ENCODE data around the gene TOLLIP.
"Not testable (repeated sequence)": the region's sequence is repeated elsewhere in the genome, so short reads cannot be mapped to it uniquely, and the experiment has no call there.

TOLLIP gene

DNA sequence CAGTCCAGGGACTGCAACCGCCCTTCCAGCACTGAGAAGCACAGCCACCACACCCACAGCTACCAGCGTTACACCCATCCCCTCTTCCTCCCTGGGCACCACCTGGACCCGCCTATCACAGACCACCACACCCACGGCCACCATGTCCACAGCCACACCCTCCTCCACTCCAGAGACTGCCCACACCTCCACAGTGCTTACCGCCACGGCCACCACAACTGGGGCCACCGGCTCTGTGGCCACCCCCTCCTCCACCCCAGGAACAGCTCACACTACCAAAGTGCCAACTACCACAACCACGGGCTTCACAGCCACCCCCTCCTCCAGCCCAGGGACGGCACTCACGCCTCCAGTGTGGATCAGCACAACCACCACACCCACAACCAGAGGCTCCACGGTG, 66.7 kb downstream of the TOLLIP start:
- DNase-seq = not testable (repeated sequence)

DNA sequence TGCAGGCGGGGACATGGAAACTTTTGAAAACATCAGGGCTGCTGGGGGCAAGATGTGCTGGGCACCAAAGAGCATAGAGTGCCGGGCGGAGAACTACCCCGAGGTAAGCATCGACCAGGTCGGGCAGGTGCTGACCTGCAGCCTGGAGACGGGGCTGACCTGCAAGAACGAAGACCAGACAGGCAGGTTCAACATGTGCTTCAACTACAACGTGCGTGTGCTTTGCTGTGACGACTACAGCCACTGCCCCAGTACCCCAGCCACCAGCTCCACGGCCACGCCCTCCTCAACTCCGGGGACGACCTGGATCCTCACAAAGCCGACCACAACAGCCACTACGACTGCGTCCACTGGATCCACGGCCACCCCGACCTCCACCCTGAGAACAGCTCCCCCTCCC, 67.1 kb downstream of the TOLLIP start:
- no peak for DNase-seq

DNA sequence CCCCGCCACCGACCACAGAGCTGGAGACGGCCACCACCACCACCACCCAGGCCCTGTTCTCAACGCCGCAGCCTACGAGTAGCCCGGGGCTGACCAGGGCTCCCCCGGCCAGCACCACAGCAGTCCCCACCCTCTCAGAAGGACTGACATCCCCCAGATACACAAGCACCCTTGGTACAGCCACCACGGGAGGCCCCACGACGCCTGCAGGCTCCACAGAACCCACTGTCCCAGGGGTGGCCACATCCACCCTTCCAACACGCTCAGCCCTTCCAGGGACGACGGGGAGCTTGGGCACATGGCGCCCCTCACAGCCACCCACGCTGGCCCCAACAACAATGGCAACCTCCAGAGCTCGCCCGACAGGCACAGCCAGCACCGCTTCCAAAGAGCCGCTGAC, 67.7 kb downstream of the TOLLIP start:
- DNase-seq = no peak

DNA sequence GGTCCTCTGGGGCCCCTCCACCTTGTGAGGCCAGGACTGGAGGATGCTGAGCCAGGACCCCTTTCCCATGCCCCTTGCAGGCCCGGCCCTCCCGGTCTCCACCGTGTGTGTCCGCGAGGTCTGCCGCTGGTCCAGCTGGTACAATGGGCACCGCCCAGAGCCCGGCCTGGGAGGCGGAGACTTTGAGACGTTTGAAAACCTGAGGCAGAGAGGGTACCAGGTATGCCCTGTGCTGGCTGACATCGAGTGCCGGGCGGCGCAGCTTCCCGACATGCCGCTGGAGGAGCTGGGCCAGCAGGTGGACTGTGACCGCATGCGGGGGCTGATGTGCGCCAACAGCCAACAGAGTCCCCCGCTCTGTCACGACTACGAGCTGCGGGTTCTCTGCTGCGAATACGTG, 68.7 kb downstream of the TOLLIP start:
- DNase-seq = no peak

DNA sequence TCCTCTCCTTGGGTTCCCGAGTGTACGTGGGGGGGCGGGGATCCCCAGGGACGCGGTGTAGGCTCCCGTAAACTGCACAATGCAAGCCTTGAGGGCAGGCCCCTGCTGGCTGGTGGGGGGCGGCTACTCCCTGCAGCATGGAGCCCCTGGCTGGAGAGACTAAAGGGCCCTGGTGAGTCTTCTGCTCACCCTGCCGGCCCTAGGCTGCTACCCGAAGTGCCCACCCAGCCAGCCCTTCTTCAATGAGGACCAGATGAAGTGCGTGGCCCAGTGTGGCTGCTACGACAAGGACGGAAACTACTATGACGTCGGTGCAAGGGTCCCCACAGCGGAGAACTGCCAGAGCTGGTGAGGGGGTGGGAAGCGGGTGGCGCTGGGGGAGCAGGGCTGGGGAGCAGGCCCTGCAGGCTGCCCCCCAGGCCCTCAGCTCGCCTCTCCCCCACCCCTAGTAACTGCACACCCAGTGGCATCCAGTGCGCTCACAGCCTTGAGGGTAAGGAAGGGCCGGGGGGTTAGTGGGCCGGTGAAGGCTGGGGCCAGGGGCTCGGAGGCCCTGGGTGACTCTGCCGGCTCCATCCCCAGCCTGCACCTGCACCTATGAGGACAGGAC, 69.7 kb downstream of the TOLLIP start:
- no peak for DNase-seq

- DNase-seq = no peak
Observed at GRCh38 chr11:1238767-1239595, 70.5 kb downstream of the TOLLIP start.

DNA sequence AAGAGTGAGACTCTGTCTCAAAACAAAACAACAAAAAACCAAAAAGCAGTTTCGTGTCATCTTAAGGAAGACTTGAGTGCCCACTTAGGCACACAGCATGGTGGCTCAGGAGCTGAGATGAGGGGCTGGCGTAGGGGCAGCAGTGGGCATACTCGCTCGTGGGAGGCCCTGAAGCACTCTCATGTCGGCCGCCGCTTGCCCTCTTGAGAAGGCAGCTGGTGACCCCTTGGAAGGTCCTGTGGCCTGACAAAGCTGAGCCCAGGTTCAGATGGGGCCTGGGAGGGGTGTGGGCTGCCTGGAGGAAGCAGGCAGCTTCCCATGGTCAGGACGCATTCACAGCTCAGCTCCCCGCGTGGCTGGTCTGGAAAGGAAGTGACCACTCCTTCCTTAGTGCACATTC, 71.6 kb downstream of the TOLLIP start:
- DNase-seq = no peak

DNA sequence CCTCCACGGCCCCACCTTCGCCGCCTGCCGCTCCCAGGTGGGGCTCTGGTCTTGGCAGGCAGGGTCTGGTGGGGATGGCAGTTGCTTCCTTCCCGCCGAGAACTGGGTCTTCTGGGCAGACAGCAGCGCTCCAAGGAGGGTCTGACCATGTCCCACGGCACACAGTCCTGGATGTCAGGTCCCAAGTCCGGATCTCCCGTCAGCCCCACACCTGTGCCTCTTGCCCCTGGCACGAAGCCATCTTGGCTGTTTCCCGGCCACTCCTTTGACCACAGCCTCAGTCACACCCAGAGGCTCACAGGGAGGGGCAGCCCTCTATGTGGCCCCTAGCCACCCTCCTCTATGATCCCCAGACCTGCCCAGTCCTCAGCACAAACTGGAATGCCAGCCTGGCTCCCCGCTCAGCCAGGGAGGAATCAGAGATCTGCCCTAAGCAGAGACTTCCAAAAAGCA, 72.3 kb downstream of the TOLLIP start:
- DNase-seq = no peak

DNA sequence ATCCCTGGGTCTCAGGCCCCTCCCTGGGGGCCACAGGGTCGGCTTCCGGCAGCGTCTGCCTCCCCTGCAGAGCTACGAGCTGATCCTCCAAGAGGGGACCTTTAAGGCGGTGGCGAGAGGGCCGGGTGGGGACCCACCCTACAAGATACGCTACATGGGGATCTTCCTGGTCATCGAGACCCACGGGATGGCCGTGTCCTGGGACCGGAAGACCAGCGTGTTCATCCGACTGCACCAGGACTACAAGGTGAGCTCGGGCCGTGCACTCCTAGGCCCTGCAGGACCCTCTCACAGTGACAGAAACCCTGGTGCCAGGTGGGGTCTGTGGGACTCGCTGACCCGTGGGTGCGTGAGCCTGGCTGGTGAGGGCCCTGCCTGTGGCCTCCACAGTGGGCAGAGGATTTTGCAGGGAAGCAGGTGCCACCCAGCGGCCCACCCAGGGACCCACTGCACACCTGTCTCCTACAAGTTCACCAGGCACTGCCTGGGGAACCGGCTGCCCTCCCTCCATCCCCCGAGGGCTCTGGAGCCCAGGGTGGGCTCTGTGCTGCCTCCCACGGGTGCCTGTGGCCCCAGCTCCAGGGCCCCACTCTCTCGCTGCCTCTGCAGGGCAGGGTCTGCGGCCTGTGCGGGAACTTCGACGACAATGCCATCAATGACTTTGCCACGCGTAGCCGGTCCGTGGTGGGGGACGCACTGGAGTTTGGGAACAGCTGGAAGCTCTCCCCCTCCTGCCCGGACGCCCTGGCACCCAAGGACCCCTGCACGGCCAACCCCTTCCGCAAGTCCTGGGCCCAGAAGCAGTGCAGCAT, 72.9 kb downstream of the TOLLIP start:
- no peak for DNase-seq

GRCh38 chr11:1235901-1236315, 73.5 kb downstream of the TOLLIP start:
- DNase-seq = no peak

DNA sequence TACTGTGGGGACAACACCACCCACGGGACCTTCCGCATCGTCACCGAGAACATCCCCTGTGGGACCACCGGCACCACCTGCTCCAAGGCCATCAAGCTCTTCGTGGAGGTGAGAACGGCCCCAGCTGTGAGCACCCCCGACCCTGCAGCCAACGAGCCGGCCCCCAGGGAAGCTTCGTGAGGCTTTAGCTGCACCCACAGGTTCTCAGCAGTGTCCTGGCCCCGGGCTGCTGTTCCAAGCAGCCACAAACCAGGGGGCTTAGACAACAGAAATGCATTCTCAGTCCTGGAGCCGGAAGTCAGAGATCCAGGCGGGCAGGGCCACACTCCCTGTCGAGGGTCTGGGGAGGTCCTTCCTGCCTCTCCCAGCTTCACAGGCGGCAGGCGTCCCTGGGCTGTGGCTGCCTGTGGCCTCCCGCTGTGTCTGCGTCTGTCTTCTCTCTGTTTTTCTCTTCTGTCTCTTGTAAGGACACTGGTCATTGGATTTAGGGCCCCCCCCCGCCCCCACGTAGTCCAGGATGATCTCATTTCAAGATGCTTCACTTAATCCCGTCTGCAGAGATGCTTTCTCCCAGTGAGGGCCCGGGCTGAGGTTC, 74.0 kb downstream of the TOLLIP start:
- no peak for DNase-seq

- DNase-seq = no peak
Observed at GRCh38 chr11:1234771-1235305, 74.6 kb downstream of the TOLLIP start.

- DNase-seq = no peak
Observed at GRCh38 chr11:1234054-1234720, 75.2 kb downstream of the TOLLIP start.

GRCh38 chr11:1233351-1234053, 75.9 kb downstream of the TOLLIP start:
- DNase-seq = no peak

DNA sequence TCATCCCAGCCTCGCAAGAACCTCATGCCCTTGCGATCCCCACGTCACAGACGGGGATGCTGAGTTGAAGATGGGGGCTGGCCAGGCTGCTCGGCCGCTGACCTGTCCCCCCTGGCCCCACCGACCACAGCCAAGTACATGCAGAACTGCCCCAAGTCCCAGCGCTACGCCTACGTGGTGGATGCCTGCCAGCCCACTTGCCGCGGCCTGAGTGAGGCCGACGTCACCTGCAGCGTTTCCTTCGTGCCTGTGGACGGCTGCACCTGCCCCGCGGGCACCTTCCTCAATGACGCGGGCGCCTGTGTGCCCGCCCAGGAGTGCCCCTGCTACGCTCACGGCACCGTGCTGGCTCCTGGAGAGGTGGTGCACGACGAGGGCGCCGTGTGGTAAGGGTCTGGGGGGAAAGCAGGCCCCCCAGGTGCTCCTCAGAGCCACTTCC, 76.5 kb downstream of the TOLLIP start:
- DNase-seq = no peak

GRCh38 chr11:1232021-1232882, 77.2 kb downstream of the TOLLIP start:
- DNase-seq = no peak

DNA sequence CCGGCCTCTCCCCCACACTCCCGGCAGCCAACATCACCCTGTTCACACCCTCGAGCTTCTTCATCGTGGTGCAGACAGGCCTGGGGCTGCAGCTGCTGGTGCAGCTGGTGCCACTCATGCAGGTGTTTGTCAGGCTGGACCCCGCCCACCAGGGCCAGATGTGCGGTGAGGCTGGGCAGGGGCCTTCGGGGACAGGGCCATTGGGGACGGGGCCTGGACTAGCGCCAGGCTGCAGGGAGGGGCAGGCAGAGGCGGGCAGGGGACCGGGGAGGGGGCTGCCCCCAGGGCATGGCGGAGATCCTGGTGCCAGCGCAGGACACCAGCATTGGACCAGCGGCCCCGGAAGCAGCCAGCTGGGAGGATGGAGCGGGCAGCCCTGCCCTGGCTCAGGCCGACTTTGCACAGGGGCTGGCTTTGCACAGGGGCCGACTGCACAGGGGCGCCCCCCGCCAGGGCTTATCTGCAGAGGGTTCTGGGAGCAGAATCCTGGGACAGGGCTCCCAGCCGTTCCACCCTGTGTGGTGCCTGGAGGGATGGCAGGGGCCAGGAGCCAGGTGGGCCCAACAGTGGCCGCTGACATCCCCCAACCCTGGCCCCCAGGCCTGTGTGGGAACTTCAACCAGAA, 77.9 kb downstream of the TOLLIP start:
- no peak for DNase-seq

GRCh38 chr11:1230456-1231395, 78.7 kb downstream of the TOLLIP start:
- no peak for DNase-seq

DNA sequence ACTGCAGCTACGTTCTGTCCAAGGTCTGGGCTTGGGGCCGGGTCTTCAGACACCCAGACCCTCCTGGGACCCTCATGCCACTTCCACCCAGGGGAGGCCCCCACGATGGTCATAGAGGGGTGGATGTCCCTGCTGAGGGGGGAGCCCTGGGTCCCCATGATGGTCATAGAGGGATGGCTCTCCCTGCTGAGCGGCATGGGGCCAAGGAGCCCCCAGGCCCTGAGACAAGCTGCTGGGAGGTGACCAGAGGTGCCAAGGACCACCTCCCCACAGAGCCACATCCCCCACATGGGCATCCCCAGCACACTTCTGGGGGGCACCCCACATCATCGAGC, 79.3 kb downstream of the TOLLIP start:
- no peak for DNase-seq
